Stimulated activated CD8-positive, alpha-beta memory T cell treated with anti-CD3 and anti-CD28 coated beads, Interleukin-12 subunit alpha, Interleukin-12 subunit beta, amount 100 ng/mL, for 1 hour (primary cell): ENCODE data around the gene YBX2.
"Not testable (repeated sequence)": the region's sequence is repeated elsewhere in the genome, so short reads cannot be mapped to it uniquely, and the experiment has no call there.

ENCODE experiments used
- DNase-seq: peaks from one replicate; pipeline ENCODE4 v3.0.0-alpha.2; 2020; ENCODE audit warnings: low read depth

YBX2 gene

DNA sequence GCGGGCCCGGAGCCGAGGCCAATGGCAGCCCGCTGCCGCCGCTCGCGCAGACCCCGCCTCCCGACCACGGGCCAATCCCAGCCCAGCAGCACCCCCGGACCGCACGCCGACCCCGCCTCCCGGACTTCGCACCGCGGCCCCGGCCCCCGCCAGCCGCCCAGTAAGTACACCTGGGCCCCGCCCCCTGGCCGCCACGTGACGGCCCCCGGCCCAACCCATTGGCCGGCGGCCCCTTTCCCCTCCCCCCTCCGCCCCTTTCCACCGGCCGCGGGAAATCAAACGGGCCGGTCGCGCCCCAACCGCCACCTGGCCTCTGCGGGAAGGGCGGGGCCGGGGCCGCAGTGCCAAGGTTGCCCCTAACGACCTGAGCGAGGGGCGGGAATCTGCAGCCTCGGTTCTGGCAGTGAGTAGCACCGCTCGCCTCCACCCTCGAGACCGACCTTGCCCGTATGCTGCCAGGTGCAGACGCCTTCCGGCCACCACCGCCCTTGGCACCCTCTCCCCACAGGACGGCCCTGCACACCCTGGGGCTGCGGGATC lies at the start of gene YBX2:
Gene YBX2, minus strand, starts transcription at position 26 of the 540 bp plus-strand sequence. CDS start 139 bp downstream, outside the sequence.
- peak; percentile 45 for DNase-seq

DNA sequence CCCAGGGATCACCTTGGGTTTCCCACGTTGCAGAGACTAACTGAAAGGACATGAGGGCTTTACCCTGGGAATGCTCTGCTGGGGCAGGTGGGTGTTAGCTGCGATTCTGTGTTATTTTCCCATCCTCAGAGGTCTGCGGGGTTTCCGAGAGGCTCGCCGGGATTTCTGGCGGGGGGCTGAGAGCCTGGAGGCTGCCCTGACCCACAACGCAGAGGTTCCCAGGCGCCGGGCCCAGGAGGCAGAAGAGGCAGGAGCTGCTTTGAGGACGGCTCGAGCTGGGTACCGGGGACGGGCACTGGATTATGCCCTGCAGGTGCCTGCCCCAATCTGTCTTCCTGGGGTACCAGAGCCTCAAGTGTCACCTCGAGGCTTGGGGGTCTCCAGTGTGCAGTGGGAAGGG lies 48.8 kb upstream of the YBX2 start:
- DNase-seq: no peak

DNA sequence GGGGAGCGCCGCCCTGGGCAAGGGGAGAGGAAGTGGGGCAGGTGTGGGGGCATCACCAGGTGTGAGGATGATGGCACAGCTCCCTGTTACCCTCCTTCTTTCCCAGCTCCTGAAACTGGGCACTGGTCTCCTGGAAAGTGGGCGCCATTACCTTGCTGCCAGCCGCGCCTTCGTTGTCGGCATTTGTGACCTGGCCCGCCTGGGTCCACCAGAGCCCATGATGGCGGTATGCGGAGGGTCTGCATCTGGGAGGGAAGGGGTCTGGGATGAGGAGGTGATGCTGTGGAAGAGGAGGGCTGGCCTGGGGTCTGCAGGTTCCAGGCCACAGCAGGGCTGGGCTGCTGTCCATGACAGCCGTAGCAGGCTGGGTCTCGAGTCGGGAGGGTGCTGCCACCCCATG lies 47.4 kb upstream of the YBX2 start:
- DNase-seq: no peak

DNA sequence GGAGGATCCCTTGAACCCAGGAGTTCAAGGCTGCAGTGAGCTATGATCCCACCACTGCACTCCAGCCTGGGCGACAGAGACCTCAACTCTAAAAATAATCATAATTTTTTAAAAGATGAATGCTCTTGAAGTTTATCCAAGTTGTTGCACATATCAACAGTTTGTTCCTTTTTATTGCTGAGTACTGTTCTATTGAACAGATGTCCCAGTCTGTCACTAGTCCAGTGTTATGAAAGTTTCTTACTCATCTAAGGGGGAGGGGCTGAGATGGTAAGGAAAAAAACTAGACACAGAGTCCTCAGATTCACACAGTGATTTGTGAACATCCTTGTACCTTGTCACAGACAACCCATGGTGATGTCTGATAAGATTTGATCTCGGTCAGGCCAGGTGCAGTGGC lies 45.7 kb upstream of the YBX2 start:
- no peak for DNase-seq

DNA sequence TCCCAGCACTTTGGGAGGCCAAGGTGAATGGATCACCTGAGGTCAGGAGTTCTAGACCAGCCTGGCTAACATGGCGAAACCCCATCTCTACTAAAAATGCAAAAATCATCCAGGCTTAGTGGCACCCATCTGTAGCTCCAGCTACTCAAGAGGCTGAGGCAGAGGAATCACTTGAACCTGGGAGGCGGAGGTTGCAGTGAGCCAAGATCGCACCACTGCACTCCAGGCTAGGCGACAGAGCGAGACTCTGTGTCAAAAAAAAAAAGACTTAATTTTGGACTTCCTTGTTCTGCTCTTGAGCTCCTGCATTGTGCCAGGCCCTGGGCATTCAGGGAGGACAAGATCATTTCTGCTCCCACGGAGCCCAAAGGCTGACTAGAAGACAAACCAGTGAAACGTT lies 43.2 kb upstream of the YBX2 start:
- not testable (repeated sequence) for DNase-seq

DNA sequence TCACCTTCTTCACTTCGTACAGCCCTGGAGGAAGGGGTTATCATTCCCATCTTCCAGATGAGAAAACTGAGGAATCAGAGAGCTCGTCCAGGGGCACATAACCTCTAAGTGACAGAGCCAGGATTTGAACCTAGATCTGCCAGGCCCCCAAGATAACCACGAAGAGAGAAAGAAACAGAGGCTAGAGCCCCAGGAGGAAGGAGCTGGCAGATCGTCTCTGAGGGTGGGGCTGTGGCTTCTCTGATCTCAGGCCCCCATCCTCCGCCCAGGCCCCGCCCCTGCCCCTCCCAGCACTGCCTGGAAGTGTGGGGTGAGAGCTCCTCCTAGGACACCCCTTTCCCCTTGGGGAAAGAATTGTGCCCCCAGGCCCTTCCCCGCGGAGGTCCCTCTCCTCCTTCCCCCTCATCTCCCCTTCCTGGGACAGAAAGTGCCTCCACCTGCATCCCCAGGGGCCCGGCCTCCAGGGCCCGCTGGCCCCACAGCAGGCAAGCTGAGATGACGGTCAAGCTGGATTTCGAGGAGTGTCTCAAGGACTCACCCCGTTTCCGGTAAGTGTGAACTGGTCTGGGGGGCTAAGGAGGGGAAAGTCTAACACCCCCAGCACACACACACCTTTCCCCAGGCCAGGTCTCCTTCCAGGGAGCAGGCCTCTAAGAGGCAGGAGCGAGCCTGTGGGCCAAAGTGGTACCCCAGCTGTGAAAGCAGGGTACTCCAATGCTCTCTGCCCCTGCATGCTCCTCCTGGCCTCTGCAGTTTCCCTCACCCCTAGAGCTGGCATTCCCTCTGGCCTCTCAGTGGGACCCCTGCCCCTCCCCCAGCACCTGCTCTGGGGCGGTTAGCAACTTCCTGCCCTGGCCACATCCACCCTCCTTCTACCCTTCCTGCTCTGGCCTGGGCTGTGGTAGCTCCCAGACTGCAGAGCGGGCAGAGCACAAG lies 42.1 kb upstream of the YBX2 start, which contains the start of gene ACAP1:
Gene ACAP1, plus strand, starts transcription at position 290 of the 936 bp plus-strand sequence. Its CDS starts 206 bp downstream, at position 496.
- peak; percentile 80 for DNase-seq

DNA sequence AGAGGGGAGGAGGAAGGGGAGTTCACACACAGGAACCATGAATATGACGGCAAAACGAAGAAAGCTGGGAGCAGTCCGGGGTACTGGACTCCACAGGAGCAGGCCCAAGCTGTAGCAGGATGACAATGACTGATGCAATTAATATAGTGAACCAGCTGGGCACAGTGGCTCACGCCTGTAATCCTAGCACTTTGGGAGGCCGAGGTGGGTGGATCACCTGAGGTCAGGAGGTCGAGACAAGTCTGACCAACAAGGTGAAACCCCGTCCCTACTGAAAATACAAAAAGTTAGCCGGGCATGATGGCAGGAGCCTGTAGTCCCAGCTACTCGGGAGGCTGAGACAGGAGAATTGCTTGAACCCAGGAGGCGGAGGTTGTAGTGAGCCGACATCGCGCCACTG lies 41.3 kb upstream of the YBX2 start:
- DNase-seq: not testable (repeated sequence)

DNA sequence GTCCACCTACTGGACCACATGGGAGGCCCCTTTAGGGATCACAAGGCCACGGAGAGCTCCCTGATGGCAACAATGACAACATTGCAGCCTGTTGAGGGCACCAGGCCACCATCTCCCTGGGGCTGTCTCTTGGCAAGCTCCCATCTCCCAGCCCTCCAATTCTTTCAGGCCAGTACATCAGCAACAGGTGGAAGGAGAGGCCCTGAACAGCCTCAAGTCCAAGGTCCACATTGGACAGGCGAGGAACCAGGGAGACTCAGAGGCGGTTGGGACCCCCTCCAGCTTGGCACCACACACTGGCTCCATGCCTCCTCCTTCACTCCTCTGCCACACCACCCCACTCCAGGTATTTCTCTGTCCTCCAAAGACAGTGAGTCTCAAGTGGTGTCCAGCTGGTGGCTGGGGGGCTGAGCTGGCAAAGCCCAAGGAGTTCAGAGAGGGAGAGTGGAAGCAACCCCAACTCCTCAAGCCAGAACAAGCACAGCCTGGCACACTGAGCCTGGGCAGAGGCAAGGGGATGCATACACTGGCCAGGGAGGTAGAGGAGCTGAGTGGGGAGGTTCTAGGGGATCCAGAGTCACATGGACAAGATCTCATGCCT lies 40.6 kb upstream of the YBX2 start:
- no peak for DNase-seq

DNA sequence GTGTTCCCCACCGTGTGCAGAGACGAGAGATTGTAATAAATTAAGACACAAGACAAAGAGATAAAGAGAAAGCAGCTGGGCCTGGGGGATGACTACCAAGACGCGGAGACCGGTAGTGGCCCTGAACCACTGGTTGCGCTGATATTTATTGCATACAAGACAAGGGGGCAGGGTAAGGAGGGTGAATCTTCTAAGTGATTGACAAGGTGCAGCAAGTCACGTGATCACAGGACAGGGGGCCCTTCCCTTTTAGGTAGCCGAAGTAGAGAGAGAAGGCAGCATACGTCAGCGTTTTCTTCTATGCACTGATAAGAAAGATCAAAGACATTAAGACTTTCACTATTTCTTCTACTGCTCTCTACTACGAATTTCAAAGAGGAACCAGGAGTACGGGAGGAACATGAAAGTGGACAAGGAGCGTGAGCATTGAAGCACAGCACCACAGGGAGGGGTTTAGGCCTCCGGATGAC lies 38.2 kb upstream of the YBX2 start:
- not testable (repeated sequence) for DNase-seq

DNA sequence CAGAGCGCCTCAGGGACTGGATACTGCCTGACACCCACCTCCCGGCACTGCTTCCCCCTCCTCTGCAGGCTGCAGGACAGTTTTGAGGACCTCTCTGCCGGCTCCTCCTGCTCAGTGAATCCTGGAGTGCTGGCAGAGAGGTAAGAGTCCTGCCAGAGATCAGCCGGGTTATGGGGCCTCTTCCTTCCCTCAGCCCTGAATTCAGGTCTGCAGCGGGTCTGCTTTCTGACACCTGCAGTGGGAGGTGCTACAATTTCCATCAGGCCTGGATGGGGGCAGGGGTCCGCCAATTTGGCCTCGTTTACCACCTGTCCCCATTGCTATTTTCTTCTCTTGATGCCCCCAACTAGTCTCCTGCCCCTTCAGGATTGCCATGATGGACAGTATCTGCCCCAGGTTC lies 37.7 kb upstream of the YBX2 start:
- DNase-seq: no peak

DNA sequence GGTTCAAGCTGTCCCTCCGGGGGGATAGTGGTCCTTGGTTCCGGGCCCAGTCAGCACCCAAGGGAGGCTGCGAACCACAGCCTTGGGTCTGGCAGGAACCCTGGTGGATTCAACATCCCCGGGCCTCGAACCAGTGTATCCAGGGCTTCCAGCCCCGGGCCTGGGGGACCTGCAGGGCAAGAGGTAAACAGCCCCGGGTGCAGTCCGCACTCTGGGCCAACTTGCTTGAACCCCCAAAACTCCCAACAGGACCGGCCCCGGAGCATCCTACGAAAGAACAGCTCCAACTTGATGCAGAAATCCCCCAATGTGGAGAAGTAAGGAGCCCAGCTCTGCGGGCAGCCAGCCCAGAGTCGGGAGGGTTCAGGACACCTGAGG lies 36.2 kb upstream of the YBX2 start:
- DNase-seq: no peak

DNA sequence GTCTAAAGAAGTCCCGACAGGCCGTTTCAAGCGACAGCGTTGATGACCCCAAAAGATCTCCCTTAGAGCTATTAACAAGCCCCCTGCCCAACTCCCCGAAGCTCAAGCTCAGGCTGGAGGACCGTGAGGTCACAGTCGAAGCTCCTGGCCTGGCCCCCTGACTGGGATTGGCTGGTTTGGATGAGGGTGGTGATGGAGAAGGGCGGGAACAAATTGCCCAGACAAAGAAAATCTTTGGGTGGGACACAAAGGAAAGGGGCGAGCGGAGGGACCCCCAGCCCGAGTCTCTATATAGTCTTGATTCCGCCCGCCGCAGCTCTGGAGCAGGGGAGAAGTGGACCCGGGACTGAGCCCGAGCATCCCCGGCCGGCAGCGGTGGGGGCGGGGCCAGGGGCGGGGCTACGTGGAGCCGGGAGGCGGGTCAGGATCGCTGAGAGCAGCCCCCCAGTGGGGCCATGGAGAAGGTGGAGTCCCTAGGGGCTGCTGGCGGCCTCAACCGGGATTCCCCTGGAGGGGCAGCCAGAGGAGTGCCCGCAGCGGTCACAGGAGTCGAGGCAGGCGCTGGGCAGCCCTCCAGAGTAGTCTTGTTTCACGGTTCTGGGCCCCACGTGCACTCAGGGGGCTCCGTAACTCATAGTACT lies 35.7 kb upstream of the YBX2 start:
- DNase-seq: no peak

DNA sequence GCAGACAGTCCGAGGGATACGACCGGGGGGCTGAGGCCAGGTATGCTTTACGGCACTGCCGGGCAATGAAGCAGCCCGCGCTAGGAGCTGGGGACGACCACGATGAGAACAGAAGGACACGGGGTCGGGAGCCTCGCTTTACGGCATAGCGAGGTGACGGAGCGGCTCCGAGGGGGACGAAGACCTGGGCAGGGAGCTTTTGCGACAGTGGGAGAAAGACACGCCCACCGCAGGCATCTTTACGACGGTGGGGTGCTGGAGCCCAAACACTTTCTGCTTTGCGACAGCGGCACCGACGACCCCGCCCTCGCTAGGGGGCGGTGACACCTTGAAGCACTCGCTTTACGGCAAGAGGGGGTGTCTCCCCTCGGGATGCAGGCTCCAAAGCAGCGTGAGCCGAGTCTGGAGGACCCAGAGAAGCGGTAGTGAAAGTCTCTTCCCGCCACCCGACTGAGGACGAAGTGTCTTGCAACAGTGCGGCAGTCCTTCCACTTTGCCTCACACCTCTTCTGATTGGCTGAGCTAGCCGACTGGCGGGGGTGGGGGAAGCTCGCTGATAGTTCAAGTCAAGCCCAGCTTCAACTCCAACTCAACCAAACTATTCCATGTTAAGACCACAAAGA lies 35.0 kb upstream of the YBX2 start:
- peak; percentile 93 for DNase-seq

DNA sequence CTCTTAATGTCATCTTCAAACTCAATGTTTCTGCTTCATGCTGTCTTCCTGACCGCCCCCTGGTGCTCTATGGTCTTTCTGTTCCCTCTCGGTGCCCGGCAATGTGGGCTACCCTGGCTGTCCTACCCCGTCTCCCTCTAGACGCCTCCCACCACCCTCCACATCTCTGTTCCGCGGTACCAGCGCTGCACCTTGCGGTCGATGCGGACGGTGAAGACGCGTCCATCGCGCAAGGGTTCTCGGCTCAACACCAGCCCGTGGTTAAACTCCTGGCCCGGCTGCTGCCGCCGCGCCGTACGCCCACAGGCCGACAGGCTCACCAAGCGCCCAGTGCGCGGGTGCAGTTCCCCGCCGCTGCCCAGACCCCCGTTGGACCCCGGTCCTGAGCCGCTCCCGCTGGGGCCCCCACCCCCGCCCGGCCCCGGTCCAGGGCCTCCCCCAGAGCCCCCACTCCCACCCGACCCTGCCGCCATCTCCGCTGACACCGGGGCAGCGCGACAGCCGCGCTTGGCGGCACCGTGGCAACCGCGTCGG lies 34.5 kb upstream of the YBX2 start, which contains the start of gene NEURL4:
Gene NEURL4, minus strand, starts transcription at position 496 of the 534 bp plus-strand sequence. Its CDS starts 23 bp downstream, at position 473.
- DNase-seq: no peak

DNA sequence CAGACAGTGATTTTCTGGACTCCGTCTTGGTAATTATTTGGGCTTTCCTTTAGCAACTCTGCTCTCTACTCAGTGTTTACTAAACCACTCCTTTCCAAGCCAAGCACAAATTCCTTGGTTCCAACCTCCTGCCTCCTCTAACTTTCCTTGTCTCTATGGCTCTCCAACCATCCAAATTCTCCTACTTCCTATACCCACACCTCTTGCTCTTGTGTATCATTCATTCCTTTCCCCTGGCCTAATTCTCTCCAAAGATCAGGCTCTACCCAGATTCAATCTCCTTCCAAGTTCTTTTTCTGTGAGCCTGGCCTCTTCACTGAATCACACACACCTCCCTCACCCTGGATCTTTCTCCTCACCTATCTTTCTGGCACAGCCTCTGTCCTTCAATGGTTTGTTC lies 33.6 kb upstream of the YBX2 start:
- no peak for DNase-seq

DNA sequence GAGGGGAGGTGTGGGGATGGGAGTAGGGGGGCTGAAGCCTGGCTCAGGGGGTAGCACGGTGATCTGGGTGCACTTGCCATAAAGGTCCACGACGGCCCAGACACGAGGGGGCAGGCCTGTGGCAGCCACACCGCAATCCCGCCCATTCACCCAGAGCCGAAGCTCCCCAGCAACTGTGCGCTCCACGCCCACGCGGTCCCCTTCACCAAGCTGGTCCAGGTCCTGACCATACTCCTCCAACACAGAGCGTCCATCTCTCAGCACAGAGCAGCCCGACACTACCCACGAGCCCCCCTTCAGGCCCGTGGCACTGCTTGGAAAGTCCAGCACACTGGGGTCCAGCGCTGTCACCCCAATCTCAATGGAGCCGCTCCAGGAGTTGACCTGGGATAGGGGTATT lies 33.1 kb upstream of the YBX2 start:
- no peak for DNase-seq

DNA sequence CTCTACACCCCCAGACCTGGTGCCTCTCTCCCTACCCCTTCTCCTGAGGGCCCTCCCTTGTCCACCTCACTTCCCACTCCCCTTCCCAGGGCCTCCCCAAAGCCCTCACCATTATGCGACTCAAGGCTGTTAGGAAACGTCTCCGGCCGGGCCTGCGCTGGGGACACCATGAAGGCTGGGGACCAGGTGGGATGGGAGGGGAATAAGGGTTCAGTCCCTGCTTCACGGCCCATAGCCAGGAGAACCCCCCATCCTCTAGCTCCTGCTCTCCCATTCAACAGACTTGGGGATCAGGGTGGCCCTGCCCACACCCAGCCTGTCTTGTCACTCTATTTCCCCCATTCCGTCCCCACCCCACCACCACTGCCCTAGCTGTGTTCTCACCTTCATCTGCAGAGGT lies 32.6 kb upstream of the YBX2 start:
- no peak for DNase-seq

DNA sequence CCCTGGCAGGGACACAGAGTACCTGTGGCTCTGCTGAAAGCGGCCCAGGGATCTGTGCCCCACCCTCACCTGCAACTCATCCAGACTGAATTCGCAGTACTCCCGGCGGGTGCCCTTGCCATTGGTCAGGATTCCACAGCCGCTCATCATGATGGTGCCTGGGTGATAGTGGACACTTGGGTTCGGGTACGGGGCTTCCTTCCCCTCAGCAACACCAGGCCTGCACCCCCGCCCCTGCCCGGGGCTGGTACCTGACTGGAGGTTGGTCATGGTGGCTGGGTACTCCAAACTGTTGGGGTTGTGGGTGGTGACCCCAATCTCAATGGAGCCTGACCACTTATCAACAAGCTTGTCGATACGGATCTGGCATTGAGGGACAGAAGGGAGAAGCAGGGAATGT lies 31.7 kb upstream of the YBX2 start:
- DNase-seq: no peak

DNA sequence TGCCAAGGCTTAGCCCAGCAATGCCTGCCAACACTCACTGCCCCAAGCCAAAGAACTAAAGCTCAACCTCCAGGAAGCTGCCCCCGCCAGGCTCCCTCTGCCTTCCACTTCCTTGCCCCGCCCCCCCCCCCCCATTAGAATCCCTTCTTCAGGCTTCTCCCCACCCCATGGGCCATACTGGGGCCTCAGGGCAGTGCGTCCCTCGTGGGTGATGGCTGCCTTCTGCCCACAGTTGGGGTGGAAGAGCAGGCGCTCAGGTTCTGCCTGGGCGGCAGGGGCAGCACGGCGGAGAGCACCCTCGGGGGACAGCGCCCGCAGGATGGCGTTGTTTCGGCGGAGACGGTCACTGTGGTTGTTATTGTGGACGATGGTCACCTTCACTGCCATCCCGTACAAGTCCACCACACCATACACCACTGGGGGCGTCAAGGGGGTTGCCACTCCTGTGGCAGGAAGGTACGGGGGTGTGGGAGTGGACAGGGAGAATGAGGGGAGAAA lies 30.6 kb upstream of the YBX2 start:
- DNase-seq: no peak

DNA sequence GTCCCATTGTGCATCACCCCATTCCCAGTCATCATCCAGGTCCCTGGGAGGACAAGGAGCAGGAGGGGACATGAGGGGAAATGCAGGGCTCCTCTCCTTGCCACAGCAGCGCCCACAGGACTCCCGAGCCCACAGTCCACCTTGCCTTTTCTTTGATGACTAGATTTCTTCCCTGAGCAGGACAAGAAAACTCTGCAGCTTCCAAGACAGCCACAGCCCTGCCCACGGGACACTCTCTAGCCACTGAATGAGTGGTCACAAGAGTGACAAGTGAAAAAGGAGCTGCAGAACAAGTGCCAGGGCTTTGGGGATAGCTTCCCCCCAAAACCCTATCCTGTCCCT lies 30.0 kb upstream of the YBX2 start:
- no peak for DNase-seq

DNA sequence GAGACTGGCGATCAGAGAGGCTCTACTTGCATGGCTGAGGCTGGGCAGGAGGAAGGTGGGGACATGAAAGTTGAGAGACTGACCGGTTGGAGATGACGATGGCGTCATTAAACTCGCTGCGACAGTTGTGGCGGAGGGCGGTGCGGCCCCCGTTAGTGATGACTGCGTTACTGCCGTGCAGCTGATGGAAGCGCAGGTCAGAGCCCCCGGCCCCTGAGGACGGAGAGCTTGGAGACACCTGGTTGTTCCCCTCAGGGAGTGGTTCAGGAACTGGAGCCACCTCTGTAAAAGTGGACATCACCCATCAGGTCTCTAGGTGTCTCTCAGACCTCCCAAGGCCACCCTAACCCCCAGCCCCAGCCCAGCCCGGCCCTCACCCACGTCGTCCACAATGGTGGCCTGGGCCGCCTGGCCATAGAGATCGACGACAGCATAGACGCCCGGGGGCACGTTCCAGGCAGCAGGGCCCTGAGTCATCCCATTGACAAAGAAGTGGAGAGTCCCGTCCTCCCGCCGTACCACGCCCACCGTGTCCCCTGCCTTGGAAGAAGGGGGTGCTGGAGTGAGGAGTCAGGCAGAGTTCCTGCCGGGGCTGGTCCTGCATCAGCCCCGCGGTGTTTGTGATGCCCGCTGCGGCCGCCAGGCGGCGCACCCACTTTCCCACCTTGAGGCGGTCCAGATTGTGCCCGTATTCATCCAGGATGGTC lies 29.4 kb upstream of the YBX2 start:
- peak; percentile 49 for DNase-seq
